Trophoblast cell (in vitro differentiated cells and primary cell): ENCODE data around the gene OR4D10.
"Not testable (repeated sequence)": the region's sequence is repeated elsewhere in the genome, so short reads cannot be mapped to it uniquely, and the experiment has no call there.

Experiments used
- DNase-seq, 2 donors: peaks; one replicate each; pipeline ENCODE4 v3.0.0-alpha.2; 2016
- H2AFZ ChIP-seq: 2 replicates; pipeline ENCODE4 v1.6.1; 2013; ENCODE audit warnings: low read length, moderate library complexity, mild to moderate bottlenecking; ENCODE audit not compliant: insufficient read depth, poor library complexity
- H2AK5ac ChIP-seq: 2 replicates; pipeline ENCODE4 v1.6.1; 2013; ENCODE audit warnings: mild to moderate bottlenecking, low read length
- H2BK120ac ChIP-seq: 2 replicates; pipeline ENCODE4 v1.6.1; 2013; ENCODE audit warnings: low read length, mild to moderate bottlenecking, moderate library complexity; ENCODE audit not compliant: insufficient read depth, poor library complexity
- H2BK12ac ChIP-seq: 2 replicates; pipeline ENCODE4 v1.6.1; 2013; ENCODE audit warnings: mild to moderate bottlenecking, low read length, moderate library complexity
- H2BK5ac ChIP-seq: 2 replicates; pipeline ENCODE4 v1.6.1; 2013; ENCODE audit warnings: low read length, low read depth, moderate library complexity, mild to moderate bottlenecking; ENCODE audit not compliant: poor library complexity
- H3K14ac ChIP-seq: 2 replicates; pipeline ENCODE4 v1.6.1; 2013; ENCODE audit warnings: mild to moderate bottlenecking, low read length
- H3K18ac ChIP-seq: 2 replicates; pipeline ENCODE4 v1.6.1; 2013; ENCODE audit warnings: mild to moderate bottlenecking, low read length
- H3K23ac ChIP-seq: 2 replicates; pipeline ENCODE4 v1.6.1; 2013; ENCODE audit warnings: low read length
- H3K27ac ChIP-seq: 2 replicates; pipeline ENCODE4 v1.5.1; 2013; ENCODE audit warnings: low read depth, mild to moderate bottlenecking, inconsistent platforms, low read length, moderate library complexity
- H3K27me3 ChIP-seq: 2 replicates; pipeline ENCODE4 v1.6.1; 2013; ENCODE audit warnings: inconsistent platforms, mild to moderate bottlenecking, low read length, moderate library complexity; ENCODE audit not compliant: insufficient read depth
- H3K36me3 ChIP-seq, 2 experiments: 1 replicate in 1 of 2; 2 replicates in 1 of 2; pipeline ENCODE4 v1.6.1; 2013; ENCODE audit warnings: low read length in 2 of 2, mild to moderate bottlenecking in 2 of 2, moderate library complexity in 1 of 2; ENCODE audit not compliant: insufficient read depth in 2 of 2, control insufficient read depth in 1 of 2
- H3K4ac ChIP-seq: 2 replicates; pipeline ENCODE4 v1.6.1; 2013; ENCODE audit warnings: low read depth, mild to moderate bottlenecking, low read length, moderate library complexity
- H3K4me1 ChIP-seq, 2 experiments: 1 replicate in 1 of 2; 2 replicates in 1 of 2; pipeline ENCODE4 v1.6.1; 2013; ENCODE audit warnings: low read length in 2 of 2, mild to moderate bottlenecking in 2 of 2, moderate library complexity in 1 of 2; ENCODE audit not compliant: insufficient read depth in 2 of 2, control insufficient read depth in 1 of 2
- H3K4me2 ChIP-seq: 2 replicates; pipeline ENCODE4 v1.6.1; 2013; ENCODE audit warnings: inconsistent platforms, mild to moderate bottlenecking, low read length, moderate library complexity
- H3K4me3 ChIP-seq: 2 replicates; pipeline ENCODE4 v1.5.1; 2013; ENCODE audit warnings: mild to moderate bottlenecking, low read depth, low read length, inconsistent platforms
- H3K79me1 ChIP-seq: one replicate; pipeline ENCODE4 v1.6.1; 2013; ENCODE audit warnings: low read length
- H3K79me2 ChIP-seq: 2 replicates; pipeline ENCODE4 v1.6.1; 2013; ENCODE audit warnings: low read length, mild to moderate bottlenecking; ENCODE audit not compliant: control insufficient read depth, insufficient read depth, poor library complexity
- H3K9ac ChIP-seq: 2 replicates; pipeline ENCODE4 v1.6.1; 2013; ENCODE audit warnings: mild to moderate bottlenecking, low read length
- H3K9me3 ChIP-seq: 2 replicates; pipeline ENCODE4 v1.6.1; 2013; ENCODE audit warnings: low read depth, mild to moderate bottlenecking, control low read depth, inconsistent platforms, low read length; ENCODE audit not compliant: insufficient read depth
- H4K12ac ChIP-seq: 2 replicates; pipeline ENCODE4 v1.6.1; 2013; ENCODE audit warnings: low read depth, mild to moderate bottlenecking, low read length, moderate library complexity
- H4K8ac ChIP-seq: 2 replicates; pipeline ENCODE4 v1.6.1; 2013; ENCODE audit warnings: low read depth, mild to moderate bottlenecking, low read length, moderate library complexity
- H4K91ac ChIP-seq: one replicate; pipeline ENCODE4 v1.6.1; 2013; ENCODE audit warnings: low read depth, mild to moderate bottlenecking, low read length, moderate library complexity
- WGBS: extraction: QIAGEN DNeasy Blood & Tissue Kit; methylation state at CpG from one replicate; pipeline ENCODE4 v1.1.7; 2013; ENCODE audit warnings: missing lambda C conversion rate; ENCODE audit not compliant: insufficient read length, insufficient coverage; ENCODE audit errors: extremely low coverage; 5-methylcytosine and 5-hydroxymethylcytosine counted together

OR4D10 gene

GRCh38 chr11:59445624-59446023, 27.5 kb upstream of the OR4D10 start:
- H3K9me3 ChIP-seq, H4K12ac ChIP-seq, H3K79me1 ChIP-seq, H3K4me2 ChIP-seq, H2BK12ac ChIP-seq, H3K4me3 ChIP-seq, H4K91ac ChIP-seq, H3K79me2 ChIP-seq, H2BK120ac ChIP-seq, H3K27me3 ChIP-seq, H2AK5ac ChIP-seq, H2BK5ac ChIP-seq, H4K8ac ChIP-seq, H3K36me3 ChIP-seq, H3K23ac ChIP-seq, DNase-seq, H3K27ac ChIP-seq, H3K14ac ChIP-seq, H2AFZ ChIP-seq, H3K4ac ChIP-seq, H3K18ac ChIP-seq, H3K4me1 ChIP-seq, H3K9ac ChIP-seq: not testable (repeated sequence)
- WGBS: no CpG with 5 or more reads among the region's 1 CpG

- H3K79me2 ChIP-seq: no peaks in the 10 kb centered on the region
- H3K9me3 ChIP-seq: no peaks in the 10 kb centered on the region
- H3K79me1 ChIP-seq: no peaks in the 10 kb centered on the region
- H3K18ac ChIP-seq: no peak overlapping the region
- no peak overlapping the region for H3K14ac ChIP-seq
- H2BK12ac ChIP-seq: no peak overlapping the region
- H3K4ac ChIP-seq: no peak overlapping the region
- no peaks in the 10 kb centered on the region for H3K4me1 ChIP-seq
- no peak overlapping the region for H3K27ac ChIP-seq
- no CpG with 5 or more reads among the region's 2 CpGs for WGBS
- no peaks in the 10 kb centered on the region for H3K27me3 ChIP-seq
- no peaks in the 10 kb centered on the region for H3K36me3 ChIP-seq
- H3K4me2 ChIP-seq: no peak overlapping the region
- H2AK5ac ChIP-seq: no peak overlapping the region
- no peak overlapping the region for H3K23ac ChIP-seq
- H4K12ac ChIP-seq: no peak overlapping the region
- H2AFZ ChIP-seq: no peak overlapping the region
- no peak overlapping the region for H3K4me3 ChIP-seq
- no peak for DNase-seq
- no peak overlapping the region for H2BK5ac ChIP-seq
- H2BK120ac ChIP-seq: no peak overlapping the region
- H3K9ac ChIP-seq: no peak overlapping the region
- no peak overlapping the region for H4K91ac ChIP-seq
- H4K8ac ChIP-seq: no peak overlapping the region
These were observed 24.6 kb upstream of the OR4D10 start for GRCh38 chr11:59448484-59448883.

GRCh38 chr11:59456661-59457060, 16.5 kb upstream of the OR4D10 start, which contains the start of gene OR4D6:
Gene OR4D6 (plus strand): TSS chr11:59456961. CDS start chr11:59456961, 0 bp downstream.
- Histone ChIP-seq H3K4me2 (no peak within 1 kb of the TSS), H3K4ac (no peak within 1 kb of the TSS), H3K79me2 (no peaks in the 10 kb centered on the region), H4K91ac (no peak within 1 kb of the TSS), H3K18ac (no peak within 1 kb of the TSS), H3K36me3 (no peaks in the 10 kb centered on the region), H3K4me1 (no peaks in the 10 kb centered on the region), H3K79me1 (no peaks in the 10 kb centered on the region), H3K23ac (no peak within 1 kb of the TSS), H4K12ac (no peak within 1 kb of the TSS), H3K27ac (no peak within 1 kb of the TSS), H2AFZ (no peak within 1 kb of the TSS), H4K8ac (no peak within 1 kb of the TSS), H3K14ac (no peak within 1 kb of the TSS), H2AK5ac (no peak within 1 kb of the TSS), H3K9me3 (no peaks in the 10 kb centered on the region), H3K27me3 (no peaks in the 10 kb centered on the region), H2BK120ac (no peak within 1 kb of the TSS), H2BK5ac (no peak within 1 kb of the TSS), H3K4me3 (no peak within 1 kb of the TSS), H2BK12ac (no peak within 1 kb of the TSS), H3K9ac (no peak within 1 kb of the TSS)
- WGBS: no CpG with 5 or more reads among the region's 2 CpGs
- no peak for DNase-seq

- DNase-seq: no peak
- no peak overlapping the region for H3K23ac ChIP-seq
- no peak overlapping the region for H3K4ac ChIP-seq
- no peak overlapping the region for H3K14ac ChIP-seq
- H2BK5ac ChIP-seq: no peak overlapping the region
- no peak overlapping the region for H3K9ac ChIP-seq
- no peak overlapping the region for H2BK12ac ChIP-seq
- no peak overlapping the region for H2BK120ac ChIP-seq
- no peak overlapping the region for H3K4me2 ChIP-seq
- H4K8ac ChIP-seq: no peak overlapping the region
- H3K27ac ChIP-seq: no peak overlapping the region
- no peak overlapping the region for H4K12ac ChIP-seq
- H3K9me3 ChIP-seq: no peaks in the 10 kb centered on the region
- no CpG with 5 or more reads among the region's 3 CpGs for WGBS
- no peaks in the 10 kb centered on the region for H3K27me3 ChIP-seq
- no peaks in the 10 kb centered on the region for H3K79me1 ChIP-seq
- H3K79me2 ChIP-seq: no peaks in the 10 kb centered on the region
- no peak overlapping the region for H2AK5ac ChIP-seq
- H3K4me1 ChIP-seq: no peaks in the 10 kb centered on the region
- no peak overlapping the region for H4K91ac ChIP-seq
- no peak overlapping the region for H2AFZ ChIP-seq
- H3K4me3 ChIP-seq: no peak overlapping the region
- no peaks in the 10 kb centered on the region for H3K36me3 ChIP-seq
- H3K18ac ChIP-seq: no peak overlapping the region
These were observed 13.2 kb upstream of the OR4D10 start for GRCh38 chr11:59459916-59460315.
